K562 (cell line): Measurements from ENCODE around the gene UBE2D2. TPM values are rescaled to one million over a fixed set of nuclear protein-coding genes. Genes with fewer than 3 reads are reported as not detected.

Source experiments
- FOXP4 ChIP-seq: sonication (generic); formaldehyde crosslinking; IDR thresholded peaks from 2 replicates; pipeline ENCODE4 v1.8.0; 2022; ENCODE audit warnings: mild to moderate bottlenecking, missing genetic modification reagents, borderline replicate concordance
- HDAC2 ChIP-seq: fragments of 450-650 bp; IDR thresholded peaks from 2 replicates; pipeline ENCODE4 v1.6.1; 2016; ENCODE audit warnings: mild to moderate bottlenecking
- PBX2 ChIP-seq, 2 experiments: IDR thresholded peaks in 1 of 2; conservative IDR thresholded peaks in 1 of 2; 2 replicates each; pipeline ENCODE4 v1.6.1; 2016; ENCODE audit warnings: low read depth in 2 of 2, mild to moderate bottlenecking in 1 of 2, missing compliant biosample characterization in 1 of 2, missing genetic modification characterization in 1 of 2, moderate library complexity in 1 of 2
- PRPF4 ChIP-seq: fragments of 200-400 bp; formaldehyde crosslinking; IDR thresholded peaks from one replicate; pipeline ENCODE4 v1.6.1; 2017; ENCODE audit warnings: low read length, low read depth, mild to moderate bottlenecking; ENCODE audit not compliant: insufficient read depth, poor library complexity, severe bottlenecking
- RBM39 ChIP-seq: fragments of 200-400 bp; formaldehyde crosslinking; optimal IDR thresholded peaks from 2 replicates; pipeline ENCODE3; 2018; ENCODE audit warnings: low read depth, low read length
- RHOXF2B ChIP-seq: fragments of 250-450 bp; sonication (Bioruptor Pico); conservative IDR thresholded peaks from 2 replicates; pipeline ENCODE4 v1.5.1; 2021
- SLC30A9 ChIP-seq: fragments of 250-450 bp; sonication (Bioruptor Pico); IDR thresholded peaks from 2 replicates; pipeline ENCODE4 v1.8.0; 2022; ENCODE audit warnings: mild to moderate bottlenecking, moderate library complexity
- TOE1 ChIP-seq, 2 experiments: fragments of 450-650 bp in 1 of 2; sonication (generic) in 1 of 2; formaldehyde crosslinking in 1 of 2; IDR thresholded peaks; 2 replicates each; pipeline versions ENCODE4 v1.7.1 to v1.8.0; 2016 to 2022; ENCODE audit warnings: borderline replicate concordance in 2 of 2, mild to moderate bottlenecking in 2 of 2, antibody characterized with exemption in 1 of 2, inconsistent platforms in 1 of 2, low read depth in 1 of 2, missing genetic modification reagents in 1 of 2, moderate library complexity in 1 of 2
- ZBTB33 ChIP-seq: sonication (generic); formaldehyde crosslinking; IDR thresholded peaks from 2 replicates; pipeline ENCODE4 v1.8.1; 2023; ENCODE audit warnings: mild to moderate bottlenecking, missing genetic modification reagents
- ZC3H4 ChIP-seq: sonication (generic); formaldehyde crosslinking; IDR thresholded peaks from 2 replicates; pipeline ENCODE4 v1.9.0; 2021; ENCODE audit warnings: missing genetic modification reagents, borderline replicate concordance
- ZNF3 ChIP-seq: fragments of 250-450 bp; sonication (Bioruptor Pico); IDR thresholded peaks from 2 replicates; pipeline ENCODE4 v1.5.0; 2021; ENCODE audit warnings: mild to moderate bottlenecking, moderate library complexity
- ZNF592 ChIP-seq: fragments of 450-650 bp; IDR thresholded peaks from 2 replicates; pipeline ENCODE4 v1.6.1; 2017; ENCODE audit warnings: antibody characterized with exemption, mild to moderate bottlenecking
- ZNF778 ChIP-seq: fragments of 450-650 bp; formaldehyde crosslinking; IDR thresholded peaks from 2 replicates; pipeline ENCODE4 v1.4.0; 2020; ENCODE audit warnings: mild to moderate bottlenecking, moderate library complexity
- polyA plus RNA-seq, 8 experiments: library from polyadenylated mRNA; depleted of rRNA in 4 of 8; stranded (reverse) in 5 of 8; unstranded in 3 of 8; fragments of >200 nt; fragmentation: Nextera tagmentation in 2 of 8; fragmentation: Illumina TruSeq in 1 of 8; extraction: Ambion mirVana in 2 of 8; extraction: Trizol in 1 of 8; gene quantifications; 2 replicates each; pipeline versions ENCODE4 v1.2.1 to v1.2.3, GENCODE V29; 2011 to 2014; ENCODE audit warnings: inconsistent platforms in 1 of 8, missing spikeins in 1 of 8
- total RNA-seq, 7 experiments: library from RNA; depleted of rRNA in 6 of 7; stranded (reverse); fragments of >200 nt in 6 of 7; fragmentation: Illumina TruSeq in 2 of 7; extraction: Trizol in 2 of 7; gene quantifications; 2 replicates each; pipeline versions ENCODE4 v1.2.1 to v1.2.3, GENCODE V29; 2011 to 2021; ENCODE audit warnings: low replicate concordance in 1 of 7

UBE2D2 gene
- total and polyA plus RNA-seq, 9 of the 15 experiments (the other 6 are each of a cell fraction or from before 2014, with no cell fraction given) = 53.6 to 198 (median 122) TPM

GRCh38 chr5:139660923-139661814, 100.0 kb downstream of the UBE2D2 start (continued):
- TF ChIP-seq ZNF778 (no peak), FOXP4 (CRISPR knock-in tag) (0 out of 2 replicates have a peak, but pooled peaks have one; percentile 82), ZNF3 (CRISPR knock-in tag) (no peak), SLC30A9 (CRISPR knock-in tag) (no peak), ZBTB33 (CRISPR knock-in tag) (peak; percentile 69; the same call in 1 of the 2 replicates), PBX2 (CRISPR knock-in tag; IDR thresholded peaks at IDR 0.05; ENCODE audit: low read depth) (no peak), PBX2 (tag; conservative IDR thresholded peaks at IDR 0.05; ENCODE audit: low read depth) (0 out of 2 replicates have a peak, but pooled peaks have one; percentile 26), TOE1 (IDR thresholded peaks at IDR 0.05; ENCODE audit: borderline replicate concordance) (peak; percentile 76; the same call in 1 of the 2 replicates), TOE1 (CRISPR knock-in tag; IDR thresholded peaks at IDR 0.05; ENCODE audit: borderline replicate concordance, low read depth) (peak; percentile 68; the same call in 1 of the 2 replicates), ZNF592 (peak; percentile 98), PRPF4 (no peak), HDAC2 (peak; percentile 80), RBM39 (no peak), RHOXF2B (CRISPR knock-in tag) (0 out of 2 replicates have a peak, but pooled peaks have one; percentile 65), ZC3H4 (CRISPR knock-in tag) (no peak)
